Esophagus muscularis mucosa (tissue), 4 donors: ENCODE measurements around the gene CERCAM. TPM values are rescaled to one million over a fixed set of nuclear protein-coding genes. Genes with fewer than 3 reads are reported as not detected.
"Not testable (repeated sequence)": the region's sequence is repeated elsewhere in the genome, so short reads cannot be mapped to it uniquely, and the experiment has no call there.

ENCODE experiments used
- DNase-seq: peaks from one replicate; pipeline ENCODE4 v3.0.0-alpha.2; 2017; ENCODE audit errors: extremely low spot score
- H3K27ac ChIP-seq, 4 donors: fragments of 200-600 bp; sonication (generic); replicated peaks in 1 of 4; 1 replicate in 3 of 4; 2 replicates in 1 of 4; pipeline ENCODE4 v1.5.1; 2016 to 2019; ENCODE audit warnings: mild to moderate bottlenecking in 1 of 4
- H3K27me3 ChIP-seq, 4 donors: fragments of 200-600 bp; sonication (generic); one replicate each; pipeline versions ENCODE4 v1.5.1 to v1.6.0; 2016 to 2019
- H3K36me3 ChIP-seq, 4 donors: fragments of 200-600 bp; sonication (generic); one replicate each; pipeline ENCODE4 v1.5.1; 2016 to 2019
- H3K4me1 ChIP-seq, 4 donors: fragments of 200-600 bp; sonication (generic); one replicate each; pipeline ENCODE4 v1.5.1; 2016 to 2019
- H3K4me3 ChIP-seq, 4 donors: fragments of 200-600 bp; sonication (generic); 1 replicate in 2 of 4; 2 replicates in 2 of 4; pipeline ENCODE4 v1.5.1; 2016 to 2019; ENCODE audit warnings: mild to moderate bottlenecking in 4 of 4, moderate library complexity in 1 of 4
- H3K9me3 ChIP-seq, 4 donors: fragments of 200-600 bp; sonication (generic); 1 replicate in 3 of 4; 2 replicates in 1 of 4; pipeline ENCODE4 v1.5.1; 2016 to 2019
- CTCF ChIP-seq, 3 experiments: fragments of 200-600 bp in 2 of 3; fragments of 450-650 bp in 1 of 3; sonication (generic) in 2 of 3; IDR thresholded peaks; one replicate each; pipeline ENCODE4 v1.5.1; 2017 to 2019; ENCODE audit warnings: antibody characterized with exemption in 3 of 3, mild to moderate bottlenecking in 2 of 3, moderate library complexity in 1 of 3
- EP300 ChIP-seq: sonication (generic); formaldehyde crosslinking; IDR thresholded peaks from one replicate; pipeline ENCODE4 v1.6.1; 2017; ENCODE audit warnings: antibody characterized with exemption
- POLR2A ChIP-seq: fragments of 450-650 bp; IDR thresholded peaks from one replicate; pipeline ENCODE4 v1.6.1; 2017; ENCODE audit warnings: antibody characterized with exemption, moderate library complexity, mild to moderate bottlenecking, low read depth
- POLR2AphosphoS5 ChIP-seq, 2 donors: sonication (generic); formaldehyde crosslinking; IDR thresholded peaks; one replicate each; pipeline ENCODE4 v1.6.1; 2017; ENCODE audit warnings: antibody characterized with exemption in 2 of 2
- WGBS: methylation state at CpG from one replicate; pipeline ENCODE4 v1.1.5; 2018; 5-methylcytosine and 5-hydroxymethylcytosine counted together
- intact Hi-C: fragments of 100-400 bp; cut with DNase I; formaldehyde crosslinking; loops from one replicate; pipeline ENCODE4 v1.15.1; 2023
- total RNA-seq, 4 donors: library from RNA; depleted of rRNA; stranded (reverse); fragments of >200 nt; gene quantifications; one replicate each; pipeline versions ENCODE4 v1.1.0 to v1.2.1, GENCODE V29; 2016

Gene CERCAM
- total RNA-seq, 4 donors from 2014 or later, result 21.7 to 31.0 (median 27.5) TPM

GRCh38 chr9:128442150-128442549 is 21.5 kb downstream of the CERCAM start:
- DNase-seq, result no peak
- Histone ChIP-seq H3K36me3 (no peaks in the 10 kb centered on the region), H3K27ac (no peak overlapping the region), H3K4me3 (no peak overlapping the region), H3K9me3 (no peaks in the 10 kb centered on the region), H3K4me1 (peaks cover 6 to 10% (median 10%) of the 10 kb centered on the region in 4 donors), H3K27me3 (peaks cover 0 to 5% (median 0%) of the 10 kb centered on the region in 4 donors)
- 31% methylated on average over 6 of the region's 6 CpGs for WGBS
- intact Hi-C loops, result no loop called here
- TF ChIP-seq EP300, result no peak
- TF ChIP-seq POLR2A, result no peak
- TF ChIP-seq CTCF (IDR thresholded peaks at IDR 0.05), result no peak
- TF ChIP-seq POLR2AphosphoS5 (IDR thresholded peaks at IDR 0.05), result no peak

- H3K27me3 ChIP-seq, H3K27ac ChIP-seq, H3K4me1 ChIP-seq, DNase-seq, H3K36me3 ChIP-seq, intact Hi-C loops, H3K4me3 ChIP-seq, H3K9me3 ChIP-seq: not testable (repeated sequence)
- 89% methylated on average over 5 of the region's 5 CpGs for WGBS
Observed at GRCh38 chr9:128446505-128446904, 25.8 kb downstream of the CERCAM start.

GRCh38 chr9:128448746-128449145 is 28.1 kb downstream of the CERCAM start:
- no peak for DNase-seq
- Histone ChIP-seq H3K36me3 (no peaks in the 10 kb centered on the region), H3K9me3 (no peaks in the 10 kb centered on the region), H3K27ac (no peak overlapping the region), H3K4me1 (no peaks in the 10 kb centered on the region), H3K4me3 (no peak overlapping the region), H3K27me3 (peaks cover 0 to 5% (median 0%) of the 10 kb centered on the region in 4 donors)
- intact Hi-C loops, result no loop called here
- WGBS, result 97% methylated on average over 2 of the region's 2 CpGs
- TF ChIP-seq EP300 (no peak), POLR2AphosphoS5 (IDR thresholded peaks at IDR 0.05) (no peak), POLR2A (no peak), CTCF (IDR thresholded peaks at IDR 0.05) (no peak)

GRCh38 chr9:128454991-128455390 is 34.3 kb downstream of the CERCAM start:
- DNase-seq, result no peak
- H3K27ac ChIP-seq, result peak overlapping the region in 2 of 4 donors; percentile 90 to 95
- H3K36me3 ChIP-seq, result peaks cover 3 to 10% (median 4%) of the 10 kb centered on the region in 4 donors
- H3K4me3 ChIP-seq, result peak overlapping the region in 1 of 4 donors; percentile 92
- 84% methylated on average over 14 of the region's 14 CpGs for WGBS
- TF ChIP-seq POLR2AphosphoS5 (IDR thresholded peaks at IDR 0.05) (no peak), CTCF (IDR thresholded peaks at IDR 0.05) (no peak), POLR2A (no peak), EP300 (no peak)
- H3K9me3 ChIP-seq, result no peaks in the 10 kb centered on the region
- intact Hi-C loops, result no loop called here
- H3K4me1 ChIP-seq, result peaks cover 14 to 20% (median 17%) of the 10 kb centered on the region in 4 donors
- no peaks in the 10 kb centered on the region for H3K27me3 ChIP-seq

GRCh38 chr9:128455849-128456612 is 35.4 kb downstream of the CERCAM start, which contains the start of gene ODF2:
Gene ODF2 (plus strand): TSS chr9:128456006. CDS start chr9:128456092, 86 bp downstream.
- Histone ChIP-seq H3K4me1 (peaks cover 14 to 20% (median 17%) of the 10 kb centered on the region in 4 donors), H3K36me3 (peaks cover 13 to 20% (median 14%) of the 10 kb centered on the region in 4 donors), H3K4me3 (peak within 1 kb of the TSS; percentile 87 to 93 (median 90)), H3K27ac (peak within 1 kb of the TSS; percentile 84 to 95 (median 92)), H3K27me3 (no peaks in the 10 kb centered on the region), H3K9me3 (no peaks in the 10 kb centered on the region)
- under 1% methylated on average over 53 of the region's 82 CpGs for WGBS
- TF ChIP-seq POLR2AphosphoS5 (IDR thresholded peaks at IDR 0.05) (peak; percentile 74 to 76), POLR2A (no peak), CTCF (IDR thresholded peaks at IDR 0.05) (no peak), EP300 (no peak)
- DNase-seq, result peak; percentile 99
- intact Hi-C loops, result no loop called here
